HG03097 (cell line): ENCODE measurements around the gene KRT15.

Experiments used
- ATAC-seq: cut with Tn5 transposase; IDR thresholded peaks from one replicate; pipeline ENCODE4 v1.9.1; 2021; ENCODE audit not compliant: unreplicated experiment, low FRiP score

The KRT15 gene

DNA sequence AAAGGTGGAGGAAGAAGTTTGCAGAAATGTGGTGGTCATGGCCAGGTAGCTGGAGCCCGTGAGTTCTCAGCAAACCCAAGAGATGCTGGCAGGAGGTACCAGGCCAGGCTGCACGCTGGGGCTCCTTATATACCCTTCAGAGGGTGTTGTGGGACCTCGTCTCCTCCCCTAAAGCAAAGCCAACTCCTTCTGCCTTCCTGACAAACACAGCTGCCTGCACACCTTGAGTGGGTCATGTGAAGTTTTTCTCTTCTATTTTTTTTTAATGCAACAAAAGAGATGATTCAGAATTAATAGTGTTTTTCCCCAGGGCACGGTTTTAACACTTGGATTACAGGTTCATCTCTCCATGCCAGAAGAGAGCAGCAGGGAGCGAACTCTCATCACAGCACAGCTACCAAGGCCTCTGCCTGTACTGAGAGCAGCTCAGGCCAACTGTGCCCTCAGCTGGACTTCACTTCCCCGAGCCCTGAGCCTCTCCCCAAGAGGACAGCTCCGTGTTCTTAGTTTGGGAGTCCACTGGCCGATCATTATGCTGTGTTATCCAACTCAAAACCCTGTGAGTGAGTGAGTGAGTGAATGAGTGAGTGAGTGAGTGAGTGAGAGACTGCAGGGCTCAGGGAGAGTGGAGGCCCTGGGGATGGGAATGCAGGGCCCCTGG lies at the start of gene KRT15:
KRT15 (minus strand) TSS at position 102 of the 661 bp plus-strand sequence; CDS start at position 39, 63 bp downstream.
- ATAC-seq: no peak

- no peak for ATAC-seq
Observed at GRCh38 chr17:41567317-41567716, 48.6 kb upstream of the KRT15 start.

GRCh38 chr17:41565338-41565737 lies 46.6 kb upstream of the KRT15 start:
- ATAC-seq: no peak

DNA sequence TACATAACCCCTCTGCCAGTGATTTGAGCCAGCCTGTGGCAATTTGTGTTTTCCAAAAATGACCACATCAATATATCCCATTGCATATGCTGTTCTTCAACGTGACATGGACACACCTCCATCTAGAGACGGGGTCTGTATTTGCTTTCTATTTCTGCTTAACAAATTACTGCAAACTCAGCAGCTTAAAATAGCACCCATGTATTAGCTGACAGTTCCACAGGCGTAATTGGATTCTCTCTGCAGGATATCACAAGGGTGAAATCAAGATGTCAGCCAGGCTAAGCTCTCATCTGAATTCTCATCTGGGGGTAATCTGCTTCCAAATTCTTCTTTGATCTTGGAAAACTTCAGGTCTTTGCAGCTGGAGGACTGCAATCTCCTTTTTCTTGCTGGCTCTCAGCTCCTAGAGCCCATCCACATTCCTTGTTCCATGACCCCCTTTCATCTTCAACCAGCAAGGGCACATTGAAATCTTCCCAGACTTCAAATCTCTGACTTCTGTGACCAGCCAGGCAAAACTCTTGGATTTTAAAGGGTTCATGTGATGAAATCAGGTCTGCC lies 45.0 kb upstream of the KRT15 start:
- no peak for ATAC-seq

DNA sequence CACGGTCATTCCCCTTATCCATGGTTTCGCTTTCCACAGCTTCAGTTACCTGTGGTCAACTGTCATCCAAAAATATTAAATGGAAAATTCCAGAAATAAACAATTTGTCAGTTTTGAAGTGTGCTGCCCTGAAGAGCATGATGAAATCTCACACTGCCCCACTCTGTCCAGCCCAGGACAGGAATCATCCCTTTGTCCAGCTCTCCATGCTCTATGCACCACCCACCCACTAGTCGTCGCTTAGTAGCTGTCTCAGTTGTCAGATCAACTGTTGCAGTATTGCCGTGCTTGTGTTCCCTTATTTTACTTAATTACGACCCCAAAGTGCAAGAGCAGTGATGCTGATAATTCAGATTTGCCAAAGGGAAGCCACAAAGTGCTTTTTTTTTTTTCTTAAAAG lies 42.9 kb upstream of the KRT15 start:
- no peak for ATAC-seq

DNA sequence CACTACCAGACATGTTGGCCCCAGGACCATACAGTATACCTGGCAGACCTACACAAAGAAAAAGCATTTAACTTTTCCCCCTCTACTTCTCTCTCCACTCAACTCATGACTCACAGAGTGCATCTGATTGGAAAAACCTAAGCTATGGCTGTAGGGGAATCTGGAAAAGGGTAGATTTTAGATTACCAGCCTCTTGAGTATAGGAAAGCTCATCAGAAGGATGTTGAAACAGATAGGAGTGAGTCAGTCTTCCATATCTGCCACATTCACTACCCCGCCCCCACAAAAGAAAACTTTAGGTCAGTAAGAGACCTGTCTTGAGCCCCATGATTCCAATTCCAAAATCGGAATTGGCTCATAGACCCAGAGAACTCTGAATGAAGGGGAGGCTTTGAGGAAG lies 40.9 kb upstream of the KRT15 start:
- no peak for ATAC-seq

DNA sequence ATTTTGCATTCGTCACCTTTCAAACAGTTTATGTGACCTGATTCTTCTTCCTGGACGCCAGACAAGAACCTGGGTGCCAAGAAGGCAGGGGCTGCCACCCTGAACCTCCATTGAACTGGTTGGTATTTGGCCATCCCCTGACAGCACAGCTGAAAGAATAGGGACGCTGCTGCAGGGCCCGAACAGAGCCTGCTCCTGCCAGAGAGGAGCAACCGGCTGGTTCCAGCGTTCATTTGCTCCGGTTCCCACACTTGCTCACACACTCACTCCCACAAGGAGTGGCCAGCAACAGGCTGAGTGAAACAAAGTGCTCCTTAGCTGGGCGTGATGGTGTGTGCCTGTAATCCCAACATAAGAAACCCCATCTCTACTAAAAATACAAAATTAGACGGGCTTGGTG lies 38.2 kb upstream of the KRT15 start:
- ATAC-seq: no peak

DNA sequence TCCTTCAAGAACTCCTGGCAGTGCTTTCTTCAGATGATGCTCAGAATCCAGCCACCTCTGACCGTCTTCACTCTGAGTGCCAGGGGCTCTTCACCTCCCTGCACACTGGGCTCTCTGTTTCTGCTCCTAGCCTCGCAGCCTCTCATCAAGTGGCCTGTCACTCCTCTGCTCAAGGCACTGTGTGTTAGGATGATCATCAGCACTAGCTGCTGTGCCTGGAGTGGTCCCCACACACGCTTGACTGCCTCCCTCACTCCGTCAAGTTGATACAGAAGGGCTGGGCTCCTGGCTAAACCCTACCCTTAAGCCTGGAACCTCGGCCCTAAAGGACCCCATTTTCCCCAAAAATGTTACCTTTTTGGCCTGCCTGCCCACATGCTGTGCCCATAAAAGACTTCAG lies 37.6 kb upstream of the KRT15 start:
- no peak for ATAC-seq

DNA sequence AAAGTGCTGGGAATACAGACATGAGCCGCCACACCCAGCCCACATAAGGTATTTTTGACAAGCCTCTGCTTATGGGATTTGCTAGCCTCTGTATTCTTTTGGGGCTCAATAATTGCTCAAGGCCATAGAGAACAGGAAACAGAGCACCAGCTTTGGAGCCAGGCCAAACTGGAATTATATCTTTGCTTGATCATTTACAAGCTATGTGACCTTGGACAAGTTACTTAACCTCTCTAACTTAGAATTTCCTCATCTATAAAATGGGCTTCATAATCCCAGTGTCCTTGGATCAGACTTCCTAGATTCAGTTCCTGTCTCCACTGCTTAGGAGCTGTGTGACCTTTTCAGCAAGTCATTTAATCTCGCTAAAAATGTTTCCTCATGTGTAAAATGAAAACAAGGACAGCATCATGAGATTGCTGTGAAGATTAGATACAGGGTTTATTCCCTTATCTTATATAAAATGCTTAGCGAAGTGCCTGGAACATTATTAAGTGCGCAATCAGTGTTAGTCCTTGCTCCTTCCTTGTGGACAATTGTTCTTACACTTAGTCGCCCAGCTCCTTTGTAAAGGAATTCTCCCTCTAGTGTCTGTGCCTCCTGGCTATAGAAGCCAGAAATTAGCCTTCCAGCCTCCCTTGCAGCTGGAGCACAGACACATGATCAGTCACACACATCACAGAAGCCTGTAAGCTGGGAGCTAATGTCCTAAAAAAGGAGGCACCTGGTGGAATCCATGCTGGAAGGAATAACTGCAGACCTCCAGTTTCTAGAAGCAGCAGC lies 36.6 kb upstream of the KRT15 start:
- ATAC-seq: no peak

- ATAC-seq: no peak
Observed at GRCh38 chr17:41553987-41554680, 35.4 kb upstream of the KRT15 start.

DNA sequence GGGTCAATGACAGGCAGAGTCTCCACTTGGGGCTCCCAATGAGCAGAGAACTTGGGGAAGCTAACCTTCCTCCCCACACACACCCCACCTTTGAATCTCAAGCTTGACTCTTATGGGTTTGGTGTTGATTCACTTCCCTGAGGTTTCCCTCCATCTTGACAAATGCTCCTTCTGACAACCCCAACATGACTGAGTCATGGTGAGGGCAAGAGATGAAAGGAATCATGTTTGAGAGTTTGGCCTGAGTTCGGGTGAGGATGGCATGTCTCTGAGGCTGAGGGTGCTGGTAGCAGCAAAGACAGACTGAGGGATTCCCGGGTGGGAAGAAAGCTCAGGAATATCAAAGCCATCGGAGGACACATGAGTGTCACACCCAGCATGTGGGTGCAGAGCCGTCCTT lies 34.5 kb upstream of the KRT15 start:
- no peak for ATAC-seq

GRCh38 chr17:41552455-41552854 lies 33.8 kb upstream of the KRT15 start:
- no peak for ATAC-seq

GRCh38 chr17:41551365-41551764 lies 32.7 kb upstream of the KRT15 start:
- no peak for ATAC-seq

- ATAC-seq: no peak
Observed at GRCh38 chr17:41549596-41550039, 30.9 kb upstream of the KRT15 start.

DNA sequence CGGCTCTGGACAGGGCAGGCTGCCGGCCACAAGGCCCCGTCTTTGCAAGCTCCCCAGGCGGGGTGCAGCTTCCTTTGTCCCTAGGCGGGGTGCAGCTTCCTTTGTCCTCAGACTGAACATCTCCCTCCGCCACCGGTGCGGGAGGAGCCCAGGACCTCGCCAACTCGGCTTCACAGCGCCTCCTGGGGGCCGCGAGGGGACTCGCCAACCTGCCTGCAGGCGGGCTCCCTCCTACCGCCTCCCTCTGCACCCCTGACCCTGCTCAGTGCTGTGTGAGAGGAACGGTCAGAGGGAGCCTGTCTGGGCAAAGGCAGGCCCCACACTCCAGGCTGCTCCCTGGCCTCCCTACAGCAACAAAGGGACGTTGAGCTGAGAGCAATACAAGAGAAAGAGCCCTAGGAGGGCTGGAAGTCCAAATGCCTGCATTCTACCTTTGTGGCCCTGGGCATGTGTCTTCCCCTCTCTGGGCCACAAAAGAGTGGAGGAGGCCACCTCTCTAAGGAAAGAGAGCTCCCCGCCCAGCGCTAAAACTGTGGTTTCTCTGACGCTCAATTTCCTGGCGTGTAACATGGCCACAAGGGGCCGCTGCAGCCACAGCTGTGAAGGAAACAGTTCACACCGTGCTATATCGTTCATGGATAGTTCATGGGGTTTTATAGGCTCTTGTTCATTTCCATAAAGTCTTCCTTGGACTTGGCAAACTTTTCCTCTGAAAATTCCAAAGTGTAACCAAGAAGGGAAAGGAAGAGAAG lies 30.3 kb upstream of the KRT15 start:
- no peak for ATAC-seq

DNA sequence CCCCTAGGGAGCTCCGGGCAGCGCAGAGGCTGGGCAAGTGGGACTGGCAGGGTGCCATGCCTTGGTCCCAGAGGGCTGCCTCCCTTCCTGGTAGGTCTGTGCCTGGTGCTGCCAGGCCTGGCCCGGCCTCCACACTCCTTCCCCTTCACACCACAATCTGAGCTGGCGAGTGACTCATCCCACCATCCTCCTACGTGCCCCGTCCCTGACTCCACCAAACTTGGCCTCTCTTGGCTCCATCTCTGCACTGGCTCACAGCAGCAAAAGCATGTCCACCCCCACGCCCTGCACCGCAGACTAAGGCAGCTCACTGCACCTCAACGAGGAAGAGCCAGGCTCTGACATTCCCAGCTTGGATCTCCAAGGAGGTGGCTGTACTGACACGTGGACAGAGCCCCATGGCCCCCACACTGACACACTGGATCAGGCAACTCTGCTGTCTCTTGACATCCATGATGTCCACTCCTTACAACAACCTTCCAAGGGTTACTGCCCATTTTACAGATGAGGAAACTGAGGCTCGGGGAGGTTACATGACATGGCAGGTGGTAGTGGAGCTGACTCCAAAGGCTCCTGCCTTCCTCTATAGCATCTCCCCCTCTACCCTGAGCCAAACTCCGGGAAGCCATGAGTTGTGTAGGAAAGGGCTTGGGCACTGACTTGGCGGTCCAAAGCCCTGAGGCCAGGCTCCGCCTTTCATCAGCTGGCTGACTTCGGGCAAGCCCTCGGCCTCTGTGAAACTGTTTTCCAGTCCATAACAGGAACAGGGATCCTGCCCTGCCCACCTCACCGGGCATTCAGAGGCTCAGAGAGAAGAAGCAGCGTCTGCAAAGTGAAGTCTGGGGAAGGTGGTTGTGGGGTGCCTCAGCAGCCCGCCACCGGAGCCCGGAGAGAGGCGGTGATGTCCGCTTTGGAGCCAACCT lies 29.5 kb upstream of the KRT15 start:
- ATAC-seq: no peak

GRCh38 chr17:41547378-41547841 lies 28.7 kb upstream of the KRT15 start:
- ATAC-seq: no peak

DNA sequence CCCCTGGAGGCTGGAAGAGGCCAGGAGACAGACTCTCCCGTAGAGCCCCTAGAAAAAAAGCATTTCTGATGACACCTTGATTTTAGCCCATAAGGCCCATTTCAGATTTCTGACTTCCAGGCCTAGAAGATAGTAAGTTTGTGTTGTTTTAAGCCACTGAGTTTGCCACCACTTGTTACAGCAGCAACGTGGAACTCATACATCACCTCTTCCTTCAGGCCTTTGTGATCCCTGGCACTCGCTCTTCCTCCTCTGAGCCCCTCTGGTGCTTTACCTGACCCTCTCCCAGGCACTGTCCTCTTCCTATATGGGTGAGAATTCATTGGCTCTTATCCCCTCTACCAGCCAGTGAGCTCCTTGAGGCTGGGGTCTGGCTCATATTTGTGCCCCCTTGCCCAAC lies 28.1 kb upstream of the KRT15 start:
- no peak for ATAC-seq

DNA sequence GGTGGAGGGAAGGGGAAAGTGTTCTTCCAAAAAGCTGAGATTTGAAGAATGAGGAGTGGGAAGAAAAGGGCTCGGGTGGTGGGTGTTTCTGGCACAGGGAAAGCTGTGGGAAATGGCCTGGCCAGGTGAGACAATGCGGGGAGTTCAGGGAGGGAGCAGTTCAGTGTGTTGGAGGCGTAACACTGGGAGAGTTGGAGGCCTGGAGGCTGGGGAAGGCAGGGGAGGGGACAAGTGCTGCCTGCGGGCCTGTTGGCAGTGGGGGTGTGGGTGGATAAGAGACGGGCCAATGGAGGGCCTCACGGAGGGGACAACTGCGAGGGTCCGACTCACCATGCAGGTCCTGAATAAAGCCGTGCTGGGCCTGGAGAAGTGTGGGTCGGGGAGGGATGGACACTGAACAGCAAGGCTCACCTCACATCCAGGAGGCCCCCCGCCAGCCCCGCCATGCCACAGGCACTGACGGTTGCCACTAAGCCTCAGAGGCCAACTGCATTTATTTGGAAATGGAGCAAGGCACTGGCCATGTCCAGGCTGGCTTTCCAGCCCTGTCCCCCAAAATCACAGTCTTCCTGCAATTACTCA lies 27.2 kb upstream of the KRT15 start:
- ATAC-seq: no peak
